GM10266 (cell line): ENCODE data around the gene CTDP1.
"Not testable (repeated sequence)": the region's sequence is repeated elsewhere in the genome, so short reads cannot be mapped to it uniquely, and the experiment has no call there.

ENCODE experiments used
- DNase-seq: peaks from one replicate; pipeline ENCODE4 v3.0.0; 2012; ENCODE audit errors: extremely low spot score
- TF ChIP-seq, protein P1 (sequence below): IDR thresholded peaks from 2 replicates; pipeline ENCODE4 v1.5.1; 2012; ENCODE audit warnings: mild to moderate bottlenecking, low read depth; ENCODE audit not compliant: control insufficient read depth, insufficient read depth; ENCODE audit errors: missing control alignments

The CTDP1 gene

DNA sequence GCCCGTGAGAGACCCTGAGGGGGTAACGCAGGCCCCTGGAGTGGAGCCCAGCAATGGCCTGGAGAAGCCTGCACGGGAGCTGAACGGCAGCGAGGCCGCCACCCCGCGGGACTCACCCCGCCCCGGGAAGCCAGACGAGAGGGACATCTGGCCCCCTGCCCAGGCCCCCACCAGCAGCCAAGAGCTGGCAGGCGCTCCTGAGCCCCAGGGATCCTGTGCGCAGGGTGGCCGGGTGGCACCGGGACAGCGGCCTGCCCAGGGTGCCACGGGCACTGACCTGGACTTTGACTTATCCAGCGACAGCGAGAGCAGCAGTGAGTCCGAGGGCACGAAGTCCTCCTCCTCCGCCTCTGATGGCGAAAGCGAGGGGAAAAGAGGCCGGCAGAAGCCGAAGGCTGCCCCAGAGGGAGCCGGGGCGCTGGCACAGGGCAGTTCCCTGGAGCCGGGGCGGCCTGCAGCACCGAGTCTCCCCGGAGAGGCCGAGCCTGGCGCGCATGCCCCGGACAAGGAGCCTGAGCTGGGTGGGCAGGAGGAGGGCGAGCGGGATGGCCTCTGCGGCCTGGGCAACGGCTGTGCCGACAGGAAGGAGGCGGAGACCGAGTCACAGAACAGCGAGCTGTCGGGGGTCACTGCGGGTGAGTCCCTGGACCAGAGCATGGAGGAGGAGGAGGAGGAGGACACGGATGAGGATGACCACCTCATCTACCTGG, 35.1 kb downstream of the CTDP1 start:
- TF ChIP-seq, protein P1, sequence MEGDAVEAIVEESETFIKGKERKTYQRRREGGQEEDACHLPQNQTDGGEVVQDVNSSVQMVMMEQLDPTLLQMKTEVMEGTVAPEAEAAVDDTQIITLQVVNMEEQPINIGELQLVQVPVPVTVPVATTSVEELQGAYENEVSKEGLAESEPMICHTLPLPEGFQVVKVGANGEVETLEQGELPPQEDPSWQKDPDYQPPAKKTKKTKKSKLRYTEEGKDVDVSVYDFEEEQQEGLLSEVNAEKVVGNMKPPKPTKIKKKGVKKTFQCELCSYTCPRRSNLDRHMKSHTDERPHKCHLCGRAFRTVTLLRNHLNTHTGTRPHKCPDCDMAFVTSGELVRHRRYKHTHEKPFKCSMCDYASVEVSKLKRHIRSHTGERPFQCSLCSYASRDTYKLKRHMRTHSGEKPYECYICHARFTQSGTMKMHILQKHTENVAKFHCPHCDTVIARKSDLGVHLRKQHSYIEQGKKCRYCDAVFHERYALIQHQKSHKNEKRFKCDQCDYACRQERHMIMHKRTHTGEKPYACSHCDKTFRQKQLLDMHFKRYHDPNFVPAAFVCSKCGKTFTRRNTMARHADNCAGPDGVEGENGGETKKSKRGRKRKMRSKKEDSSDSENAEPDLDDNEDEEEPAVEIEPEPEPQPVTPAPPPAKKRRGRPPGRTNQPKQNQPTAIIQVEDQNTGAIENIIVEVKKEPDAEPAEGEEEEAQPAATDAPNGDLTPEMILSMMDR: no peak
- no peak for DNase-seq

DNA sequence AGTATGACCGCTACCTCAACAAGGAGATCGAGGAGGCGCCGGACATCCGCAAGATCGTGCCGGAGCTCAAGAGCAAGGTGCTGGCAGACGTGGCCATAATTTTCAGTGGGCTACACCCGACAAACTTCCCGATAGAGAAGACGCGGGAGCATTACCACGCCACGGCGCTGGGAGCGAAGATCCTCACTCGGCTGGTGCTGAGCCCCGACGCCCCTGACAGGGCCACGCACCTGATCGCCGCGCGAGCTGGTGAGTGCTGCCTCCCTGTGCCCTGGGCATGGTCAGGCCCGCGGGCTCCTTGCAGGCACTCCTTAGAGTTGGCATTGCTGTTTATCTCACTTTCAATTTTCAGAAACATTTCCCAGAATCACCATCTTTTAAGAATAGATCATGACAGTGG, 35.7 kb downstream of the CTDP1 start:
- no peak for DNase-seq
- TF ChIP-seq, protein P1: no peak

GRCh38 chr18:79717059-79717458, 37.5 kb downstream of the CTDP1 start:
- DNase-seq: no peak

GRCh38 chr18:79717555-79718074, 38.0 kb downstream of the CTDP1 start:
- TF ChIP-seq, protein P1: no peak

More at GRCh38 chr18:79717059-79717458, 37.5 kb downstream of the CTDP1 start:
- TF ChIP-seq, protein P1: no peak

DNA sequence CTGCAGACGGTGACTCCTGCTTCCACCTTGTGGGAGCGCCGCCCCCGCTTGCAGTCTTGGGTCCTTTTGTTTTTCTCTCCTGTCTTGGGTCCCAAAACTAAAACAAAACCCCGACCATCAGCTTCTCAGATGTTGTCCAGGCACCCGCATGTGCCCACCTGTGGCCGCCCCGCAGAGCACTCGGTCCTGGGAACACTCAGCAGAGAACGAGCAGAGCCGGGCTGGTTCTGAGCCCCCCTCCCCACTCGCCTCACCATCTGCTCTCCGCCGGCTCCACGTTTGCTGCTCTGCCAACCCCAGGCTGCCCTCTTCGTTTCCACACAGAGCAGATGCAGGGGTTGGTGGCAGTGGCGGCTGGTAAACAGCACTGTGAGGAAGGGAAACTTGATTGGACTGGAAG, 38.5 kb downstream of the CTDP1 start:
- TF ChIP-seq, protein P1: no peak
- DNase-seq: no peak

More at GRCh38 chr18:79717555-79718074, 38.0 kb downstream of the CTDP1 start:
- no peak for DNase-seq

DNA sequence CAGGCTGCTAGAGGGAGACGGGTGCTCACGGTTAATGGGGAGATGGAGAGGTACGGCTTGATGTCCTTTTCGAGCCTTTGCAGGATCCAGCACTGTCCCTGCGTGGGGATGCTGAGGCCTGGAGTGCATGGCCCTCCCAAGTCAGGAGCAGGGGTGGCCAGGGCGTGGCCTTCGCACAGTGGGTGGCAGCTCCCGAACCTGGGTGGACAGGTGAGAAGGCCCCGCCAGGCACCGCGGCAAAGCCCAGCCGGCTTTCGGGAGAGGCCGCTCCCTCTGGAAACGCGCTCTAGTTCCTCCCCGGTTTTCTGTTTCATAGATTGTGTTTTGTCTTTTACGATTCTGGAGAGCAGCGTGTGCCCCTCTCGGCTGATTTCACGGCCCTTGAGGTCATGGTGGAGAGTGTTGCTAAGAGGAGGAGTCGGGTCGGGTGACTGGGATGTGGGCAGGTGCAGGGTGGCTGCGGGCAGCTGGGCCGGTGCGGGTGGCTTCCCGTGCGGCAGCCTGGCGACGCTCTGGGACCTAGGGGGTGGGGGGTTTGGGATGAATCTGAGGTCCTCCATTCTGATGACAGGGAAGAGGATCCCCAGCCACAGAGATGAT, 39.4 kb downstream of the CTDP1 start:
- TF ChIP-seq, protein P1: no peak
- no peak for DNase-seq

GRCh38 chr18:79719478-79720358, 40.1 kb downstream of the CTDP1 start:
- DNase-seq: not testable (repeated sequence)
